SK-N-MC (cell line): ENCODE results near the gene P4HA1.

Experiments
- EZH2 ChIP-seq: fragments of 200-600 bp; sonication (generic); IDR thresholded peaks from one replicate; pipeline ENCODE4 v1.6.1; 2017; ENCODE audit warnings: antibody characterized with exemption
- FOXP2 ChIP-seq: optimal IDR thresholded peaks from 2 replicates; pipeline ENCODE3; 2011; ENCODE audit warnings: mild to moderate bottlenecking, moderate library complexity; ENCODE audit not compliant: insufficient read depth; ENCODE audit errors: extremely low read length, control extremely low read depth
- POLR2AphosphoS5 ChIP-seq: IDR thresholded peaks from 2 replicates; pipeline ENCODE4 v1.6.1; 2012; ENCODE audit warnings: mild to moderate bottlenecking, low read depth, low read length, borderline replicate concordance

DNA sequence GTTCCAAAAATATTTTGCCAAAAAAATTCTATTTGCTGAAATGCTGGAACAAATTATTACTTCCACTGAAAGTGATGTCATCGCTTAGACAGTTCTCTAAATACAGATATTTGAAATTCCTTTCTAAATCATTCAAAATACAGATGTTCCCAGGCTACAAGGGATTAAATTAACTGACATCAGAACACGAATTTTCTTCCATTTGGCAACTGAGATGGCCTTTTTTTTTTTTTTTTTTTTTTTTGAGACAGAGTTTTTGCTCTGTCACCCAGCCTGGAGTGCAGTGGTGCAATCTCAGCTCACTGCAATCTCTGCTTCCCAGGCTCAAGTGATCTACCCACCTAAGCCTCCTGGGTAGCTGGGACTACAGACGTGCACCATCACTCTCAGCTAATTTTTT is 57.0 kb downstream of the P4HA1 start:
- no peak for TF ChIP-seq POLR2AphosphoS5
- TF ChIP-seq EZH2: no peak
- TF ChIP-seq FOXP2: no peak
